ENCODE data around the gene RCL1.

Gene RCL1

GRCh38 chr9:4879115-4879558 lies 86.4 kb downstream of the RCL1 start:
- peak; percentile 22; the same call in 1 of the 3 replicates for ATAC-seq
- TF ChIP-seq ZNF70 (CRISPR knock-in tag; IDR thresholded peaks at IDR 0.05) = no peak
- no peak for TF ChIP-seq ZC3H10 (CRISPR knock-in tag; IDR thresholded peaks at IDR 0.05)
- TF ChIP-seq OSR1 (CRISPR knock-in tag; IDR thresholded peaks at IDR 0.05) = no peak

- TF ChIP-seq CSDC2 (CRISPR knock-in tag; IDR thresholded peaks at IDR 0.05) = no peak
- no peak for TF ChIP-seq BACH2 (CRISPR knock-in tag; IDR thresholded peaks at IDR 0.05; ENCODE audit: borderline replicate concordance)
- TF ChIP-seq, protein P1, sequence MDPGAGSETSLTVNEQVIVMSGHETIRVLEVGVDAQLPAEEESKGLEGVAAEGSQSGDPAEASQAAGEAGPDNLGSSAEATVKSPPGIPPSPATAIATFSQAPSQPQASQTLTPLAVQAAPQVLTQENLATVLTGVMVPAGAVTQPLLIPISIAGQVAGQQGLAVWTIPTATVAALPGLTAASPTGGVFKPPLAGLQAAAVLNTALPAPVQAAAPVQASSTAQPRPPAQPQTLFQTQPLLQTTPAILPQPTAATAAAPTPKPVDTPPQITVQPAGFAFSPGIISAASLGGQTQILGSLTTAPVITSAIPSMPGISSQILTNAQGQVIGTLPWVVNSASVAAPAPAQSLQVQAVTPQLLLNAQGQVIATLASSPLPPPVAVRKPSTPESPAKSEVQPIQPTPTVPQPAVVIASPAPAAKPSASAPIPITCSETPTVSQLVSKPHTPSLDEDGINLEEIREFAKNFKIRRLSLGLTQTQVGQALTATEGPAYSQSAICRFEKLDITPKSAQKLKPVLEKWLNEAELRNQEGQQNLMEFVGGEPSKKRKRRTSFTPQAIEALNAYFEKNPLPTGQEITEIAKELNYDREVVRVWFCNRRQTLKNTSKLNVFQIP (CRISPR knock-in tag; IDR thresholded peaks at IDR 0.05; ENCODE audit: borderline replicate concordance, low read depth) = no peak
- no peak for ATAC-seq
Observed at GRCh38 chr9:4883326-4883873, 90.7 kb downstream of the RCL1 start.

DNA sequence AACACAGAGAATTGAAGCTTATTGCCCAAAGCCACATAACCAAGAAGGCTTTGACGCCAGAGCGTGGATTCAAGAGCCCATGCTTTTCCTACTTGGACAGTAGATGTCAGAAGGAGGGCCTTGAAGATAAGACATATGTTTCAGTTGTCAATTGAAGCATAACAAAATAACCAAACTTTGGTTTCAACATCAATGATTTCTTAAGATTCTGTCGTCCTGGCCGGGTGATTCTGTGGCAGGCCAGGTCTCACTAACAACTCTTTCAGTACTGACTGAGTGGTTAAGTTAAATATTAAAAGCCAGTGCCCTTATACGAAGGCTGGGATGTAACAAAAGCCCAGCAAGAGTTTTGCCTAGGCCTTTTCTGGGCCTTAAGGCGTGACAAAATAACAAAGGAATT lies 94.0 kb downstream of the RCL1 start:
- no peak for TF ChIP-seq ARNTL (CRISPR knock-in tag; IDR thresholded peaks at IDR 0.05; ENCODE audit: borderline replicate concordance, low read depth)
- ATAC-seq = no peak

GRCh38 chr9:4887556-4887955 lies 94.8 kb downstream of the RCL1 start:
- no peak for TF ChIP-seq ISL1 (CRISPR knock-in tag; IDR thresholded peaks at IDR 0.05)
- no peak for TF ChIP-seq SNAI2 (CRISPR knock-in tag; IDR thresholded peaks at IDR 0.05)
- no peak for TF ChIP-seq GLIS3 (CRISPR knock-in tag; IDR thresholded peaks at IDR 0.05)
- no peak for TF ChIP-seq ZC3H10 (CRISPR knock-in tag; IDR thresholded peaks at IDR 0.05)
- no peak for TF ChIP-seq PPARA (CRISPR knock-in tag; IDR thresholded peaks at IDR 0.05; ENCODE audit: borderline replicate concordance)
- TF ChIP-seq, protein P2, sequence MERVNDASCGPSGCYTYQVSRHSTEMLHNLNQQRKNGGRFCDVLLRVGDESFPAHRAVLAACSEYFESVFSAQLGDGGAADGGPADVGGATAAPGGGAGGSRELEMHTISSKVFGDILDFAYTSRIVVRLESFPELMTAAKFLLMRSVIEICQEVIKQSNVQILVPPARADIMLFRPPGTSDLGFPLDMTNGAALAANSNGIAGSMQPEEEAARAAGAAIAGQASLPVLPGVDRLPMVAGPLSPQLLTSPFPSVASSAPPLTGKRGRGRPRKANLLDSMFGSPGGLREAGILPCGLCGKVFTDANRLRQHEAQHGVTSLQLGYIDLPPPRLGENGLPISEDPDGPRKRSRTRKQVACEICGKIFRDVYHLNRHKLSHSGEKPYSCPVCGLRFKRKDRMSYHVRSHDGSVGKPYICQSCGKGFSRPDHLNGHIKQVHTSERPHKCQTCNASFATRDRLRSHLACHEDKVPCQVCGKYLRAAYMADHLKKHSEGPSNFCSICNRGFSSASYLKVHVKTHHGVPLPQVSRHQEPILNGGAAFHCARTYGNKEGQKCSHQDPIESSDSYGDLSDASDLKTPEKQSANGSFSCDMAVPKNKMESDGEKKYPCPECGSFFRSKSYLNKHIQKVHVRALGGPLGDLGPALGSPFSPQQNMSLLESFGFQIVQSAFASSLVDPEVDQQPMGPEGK (CRISPR knock-in tag; IDR thresholded peaks at IDR 0.05; ENCODE audit: borderline replicate concordance) = no peak
- ATAC-seq = no peak

DNA sequence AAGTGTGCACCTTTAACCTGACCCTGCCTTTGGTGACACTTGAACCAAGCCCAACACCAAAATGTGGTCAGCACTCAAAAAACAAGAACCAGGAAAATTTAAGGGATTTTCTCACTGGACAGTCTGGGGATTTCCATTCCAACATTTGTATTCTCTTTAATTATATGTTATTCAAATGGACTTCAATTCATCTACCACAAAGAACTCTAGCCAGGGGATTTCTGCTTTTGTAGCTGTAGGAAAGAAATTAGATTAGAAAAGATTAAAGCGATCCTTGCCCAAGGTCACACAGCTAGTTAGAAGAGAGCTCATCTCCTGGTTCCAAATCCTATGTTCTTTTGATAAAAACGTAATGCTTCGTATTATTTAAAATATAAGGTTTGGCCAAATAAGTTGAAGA lies 97.5 kb downstream of the RCL1 start:
- no peak for ATAC-seq
- TF ChIP-seq, protein P3, sequence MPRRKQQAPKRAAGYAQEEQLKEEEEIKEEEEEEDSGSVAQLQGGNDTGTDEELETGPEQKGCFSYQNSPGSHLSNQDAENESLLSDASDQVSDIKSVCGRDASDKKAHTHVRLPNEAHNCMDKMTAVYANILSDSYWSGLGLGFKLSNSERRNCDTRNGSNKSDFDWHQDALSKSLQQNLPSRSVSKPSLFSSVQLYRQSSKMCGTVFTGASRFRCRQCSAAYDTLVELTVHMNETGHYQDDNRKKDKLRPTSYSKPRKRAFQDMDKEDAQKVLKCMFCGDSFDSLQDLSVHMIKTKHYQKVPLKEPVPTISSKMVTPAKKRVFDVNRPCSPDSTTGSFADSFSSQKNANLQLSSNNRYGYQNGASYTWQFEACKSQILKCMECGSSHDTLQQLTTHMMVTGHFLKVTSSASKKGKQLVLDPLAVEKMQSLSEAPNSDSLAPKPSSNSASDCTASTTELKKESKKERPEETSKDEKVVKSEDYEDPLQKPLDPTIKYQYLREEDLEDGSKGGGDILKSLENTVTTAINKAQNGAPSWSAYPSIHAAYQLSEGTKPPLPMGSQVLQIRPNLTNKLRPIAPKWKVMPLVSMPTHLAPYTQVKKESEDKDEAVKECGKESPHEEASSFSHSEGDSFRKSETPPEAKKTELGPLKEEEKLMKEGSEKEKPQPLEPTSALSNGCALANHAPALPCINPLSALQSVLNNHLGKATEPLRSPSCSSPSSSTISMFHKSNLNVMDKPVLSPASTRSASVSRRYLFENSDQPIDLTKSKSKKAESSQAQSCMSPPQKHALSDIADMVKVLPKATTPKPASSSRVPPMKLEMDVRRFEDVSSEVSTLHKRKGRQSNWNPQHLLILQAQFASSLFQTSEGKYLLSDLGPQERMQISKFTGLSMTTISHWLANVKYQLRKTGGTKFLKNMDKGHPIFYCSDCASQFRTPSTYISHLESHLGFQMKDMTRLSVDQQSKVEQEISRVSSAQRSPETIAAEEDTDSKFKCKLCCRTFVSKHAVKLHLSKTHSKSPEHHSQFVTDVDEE (CRISPR knock-in tag; IDR thresholded peaks at IDR 0.05) = no peak
- TF ChIP-seq, protein P4, sequence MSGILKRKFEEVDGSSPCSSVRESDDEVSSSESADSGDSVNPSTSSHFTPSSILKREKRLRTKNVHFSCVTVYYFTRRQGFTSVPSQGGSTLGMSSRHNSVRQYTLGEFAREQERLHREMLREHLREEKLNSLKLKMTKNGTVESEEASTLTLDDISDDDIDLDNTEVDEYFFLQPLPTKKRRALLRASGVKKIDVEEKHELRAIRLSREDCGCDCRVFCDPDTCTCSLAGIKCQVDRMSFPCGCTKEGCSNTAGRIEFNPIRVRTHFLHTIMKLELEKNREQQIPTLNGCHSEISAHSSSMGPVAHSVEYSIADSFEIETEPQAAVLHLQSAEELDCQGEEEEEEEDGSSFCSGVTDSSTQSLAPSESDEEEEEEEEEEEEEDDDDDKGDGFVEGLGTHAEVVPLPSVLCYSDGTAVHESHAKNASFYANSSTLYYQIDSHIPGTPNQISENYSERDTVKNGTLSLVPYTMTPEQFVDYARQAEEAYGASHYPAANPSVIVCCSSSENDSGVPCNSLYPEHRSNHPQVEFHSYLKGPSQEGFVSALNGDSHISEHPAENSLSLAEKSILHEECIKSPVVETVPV (CRISPR knock-in tag; IDR thresholded peaks at IDR 0.05) = no peak
- TF ChIP-seq OSR1 (CRISPR knock-in tag; IDR thresholded peaks at IDR 0.05) (no peak), ISL1 (CRISPR knock-in tag; IDR thresholded peaks at IDR 0.05) (no peak), TOX (CRISPR knock-in tag; IDR thresholded peaks at IDR 0.05; ENCODE audit: borderline replicate concordance) (no peak), ARNTL (CRISPR knock-in tag; IDR thresholded peaks at IDR 0.05; ENCODE audit: borderline replicate concordance, low read depth) (no peak), RARB (CRISPR knock-in tag; IDR thresholded peaks at IDR 0.05) (no peak), ZNF70 (CRISPR knock-in tag; IDR thresholded peaks at IDR 0.05) (no peak), CREB5 (CRISPR knock-in tag; IDR thresholded peaks at IDR 0.05; ENCODE audit: low read depth) (no peak), ZFP3 (CRISPR knock-in tag; IDR thresholded peaks at IDR 0.05) (no peak), TCF4 (CRISPR knock-in tag; IDR thresholded peaks at IDR 0.05; ENCODE audit: borderline replicate concordance) (no peak), SNAI2 (CRISPR knock-in tag; IDR thresholded peaks at IDR 0.05) (no peak), ZFP30 (CRISPR knock-in tag; IDR thresholded peaks at IDR 0.05) (no peak)
- TF ChIP-seq, protein P1 (CRISPR knock-in tag; IDR thresholded peaks at IDR 0.05; ENCODE audit: borderline replicate concordance, low read depth) = no peak
- TF ChIP-seq, protein P2 (CRISPR knock-in tag; IDR thresholded peaks at IDR 0.05; ENCODE audit: borderline replicate concordance) = no peak
